Common myeloid progenitor, CD34-positive (primary cell): ENCODE results near the gene FOS.

ENCODE experiments used
- CTCF ChIA-PET: fragments of 350-600 bp; sonication (Branson Sonifier 250); formaldehyde crosslinking; loops from one replicate; lab custom pipeline; 2021; ENCODE audit warnings: antibody characterized with exemption; lab: Charles Lee
- POLR2A ChIA-PET: fragments of 350-600 bp; sonication (Branson Sonifier 250); formaldehyde crosslinking; loops from one replicate; lab custom pipeline; 2021; ENCODE audit warnings: antibody characterized with exemption; lab: Charles Lee
- DNase-seq, 3 donors: peaks; one replicate each; pipeline versions ENCODE4 v3.0.0 to v3.0.0-alpha.2; 2013
- H3K27ac ChIP-seq, 2 experiments: 1 replicate in 1 of 2; 2 replicates in 1 of 2; pipeline ENCODE4 v1.7.0; 2013; ENCODE audit warnings: inconsistent platforms in 2 of 2, low read length in 2 of 2, mild to moderate bottlenecking in 2 of 2, low read depth in 1 of 2, moderate library complexity in 1 of 2; ENCODE audit not compliant: severe bottlenecking in 2 of 2, insufficient read depth in 1 of 2, poor library complexity in 1 of 2
- H3K27me3 ChIP-seq, 5 experiments: replicated peaks in 2 of 5; 1 replicate in 3 of 5; 2 replicates in 2 of 5; pipeline versions ENCODE4 v1.6.1 to v1.7.0; 2013; ENCODE audit warnings: low read length in 4 of 5, mild to moderate bottlenecking in 2 of 5, moderate library complexity in 2 of 5, inconsistent platforms in 1 of 5; ENCODE audit not compliant: insufficient read depth in 5 of 5, control insufficient read depth in 4 of 5
- H3K36me3 ChIP-seq, 4 experiments: 1 replicate in 2 of 4; 2 replicates in 2 of 4; pipeline versions ENCODE4 v1.6.1 to v1.7.0; 2013; ENCODE audit warnings: low read length in 3 of 4, control low read depth in 1 of 4, mild to moderate bottlenecking in 1 of 4; ENCODE audit not compliant: control insufficient read depth in 4 of 4, insufficient read depth in 4 of 4
- H3K4me1 ChIP-seq, 4 experiments: 1 replicate in 3 of 4; 2 replicates in 1 of 4; pipeline versions ENCODE4 v1.6.1 to v1.7.1; 2013; ENCODE audit warnings: low read length in 3 of 4, mild to moderate bottlenecking in 3 of 4, control low read depth in 1 of 4, inconsistent platforms in 1 of 4, moderate library complexity in 1 of 4; ENCODE audit not compliant: control insufficient read depth in 4 of 4, insufficient read depth in 4 of 4; ENCODE audit errors: control extremely low read depth in 1 of 4
- H3K4me3 ChIP-seq, 7 experiments: 1 replicate in 4 of 7; 2 replicates in 3 of 7; pipeline versions ENCODE4 v1.5.1 to v1.7.0; 2013; ENCODE audit warnings: mild to moderate bottlenecking in 7 of 7, low read length in 6 of 7, moderate library complexity in 6 of 7, inconsistent platforms in 2 of 7, low read depth in 2 of 7, control low read depth in 1 of 7; ENCODE audit not compliant: insufficient read depth in 4 of 7, control insufficient read depth in 1 of 7; ENCODE audit errors: extremely low read depth in 1 of 7
- H3K9me3 ChIP-seq, 5 experiments: 1 replicate in 4 of 5; 2 replicates in 1 of 5; pipeline versions ENCODE4 v1.6.1 to v1.7.1; 2013; ENCODE audit warnings: low read length in 4 of 5, mild to moderate bottlenecking in 2 of 5, inconsistent platforms in 1 of 5, low read depth in 1 of 5, moderate library complexity in 1 of 5; ENCODE audit not compliant: control insufficient read depth in 4 of 5, insufficient read depth in 2 of 5; ENCODE audit errors: control extremely low read depth in 1 of 5
- WGBS: methylation state at CpG from one replicate; pipeline ENCODE4 v1.1.5; 2013; ENCODE audit not compliant: insufficient coverage; 5-methylcytosine and 5-hydroxymethylcytosine counted together

FOS gene

GRCh38 chr14:75274899-75275569, 3.6 kb upstream of the FOS start:
- H3K27ac ChIP-seq, result peak overlapping the region; percentile 41 to 59
- peaks cover 0 to 13% (median 5%) of the 10 kb centered on the region in 5 experiments for H3K27me3 ChIP-seq
- peaks cover 0 to 14% (median 2%) of the 10 kb centered on the region in 4 experiments for H3K36me3 ChIP-seq
- DNase-seq, result peak; percentile 97 to 99 (median 99)
- H3K4me3 ChIP-seq, result peak overlapping the region in 1 of 7 experiments; percentile 30
- ChIA-PET POLR2A (interaction anchor here (7.1 kb wide), 1 partner anchor 16 kb away, joined by 87 read pairs; no protein-coding TSS in a partner anchor), CTCF (interaction anchor here (0.9 to 3.4 kb wide), 5 partner anchors 8 to 136 kb away, joined by 3 to 15 read pairs (median 5); no protein-coding TSS in a partner anchor)
- peaks cover 0 to 14% (median 3%) of the 10 kb centered on the region in 5 experiments for H3K9me3 ChIP-seq
- peaks cover 29 to 65% (median 56%) of the 10 kb centered on the region in 4 experiments for H3K4me1 ChIP-seq
- 49% methylated on average over 6 of the region's 9 CpGs for WGBS

- no CpG with 5 or more reads among the region's 2 CpGs for WGBS
- CTCF ChIA-PET, result interaction anchor here (1.4 to 3.4 kb wide), 4 partner anchors 16 to 137 kb away, joined by 3 to 15 read pairs (median 8); no protein-coding TSS in a partner anchor
- Histone ChIP-seq H3K27me3 (peaks cover 0 to 18% (median 5%) of the 10 kb centered on the region in 5 experiments), H3K36me3 (peaks cover 0 to 19% (median 7%) of the 10 kb centered on the region in 4 experiments), H3K27ac (no peak overlapping the region), H3K4me1 (peaks cover 29 to 67% (median 61%) of the 10 kb centered on the region in 4 experiments), H3K4me3 (peak overlapping the region in 1 of 7 experiments; percentile 30), H3K9me3 (peaks cover 0 to 16% (median 3%) of the 10 kb centered on the region in 5 experiments)
- POLR2A ChIA-PET, result interaction anchor here (2.0 to 7.1 kb wide), 2 partner anchors 17 to 100 kb away, joined by 7 to 87 read pairs; no protein-coding TSS in a partner anchor
- no peak for DNase-seq
Observed at GRCh38 chr14:75275598-75275997, 3.0 kb upstream of the FOS start.

- POLR2A ChIA-PET, result interaction anchor here (0.8 to 7.1 kb wide), 11 partner anchors 8 to 139 kb away, joined by 3 to 87 read pairs (median 3); no protein-coding TSS in a partner anchor
- Histone ChIP-seq H3K4me1 (peaks cover 29 to 71% (median 65%) of the 10 kb centered on the region in 4 experiments), H3K36me3 (peaks cover 4 to 30% (median 17%) of the 10 kb centered on the region in 4 experiments), H3K4me3 (peak overlapping the region; percentile 36 to 99 (median 74)), H3K27ac (peak overlapping the region; percentile 72 to 97), H3K27me3 (peaks cover 0 to 25% (median 5%) of the 10 kb centered on the region in 5 experiments), H3K9me3 (peaks cover 0 to 16% (median 3%) of the 10 kb centered on the region in 5 experiments)
- CTCF ChIA-PET, result interaction anchor here (1.0 to 3.4 kb wide), 10 partner anchors 10 to 38 kb away, joined by 3 to 15 read pairs (median 4); no protein-coding TSS in a partner anchor
- DNase-seq, result peak; percentile 87 to 94 (median 93)
- under 1% methylated on average over 71 of the region's 81 CpGs for WGBS
Observed at GRCh38 chr14:75277008-75277814, 1.4 kb upstream of the FOS start.

GRCh38 chr14:75277815-75278421, 710 bp upstream of the FOS start:
- H3K27ac ChIP-seq, result peak overlapping the region; percentile 72 to 97
- peaks cover 0 to 25% (median 5%) of the 10 kb centered on the region in 5 experiments for H3K27me3 ChIP-seq
- H3K9me3 ChIP-seq, result peaks cover 0 to 16% (median 3%) of the 10 kb centered on the region in 5 experiments
- peaks cover 29 to 72% (median 64%) of the 10 kb centered on the region in 4 experiments for H3K4me1 ChIP-seq
- DNase-seq, result no peak
- ChIA-PET POLR2A (interaction anchor here (0.8 to 7.1 kb wide), 6 partner anchors 9 to 89 kb away, joined by 3 to 87 read pairs (median 4); no protein-coding TSS in a partner anchor), CTCF (interaction anchor here (0.5 to 3.4 kb wide), 9 partner anchors 9 to 140 kb away, joined by 3 to 15 read pairs (median 4); no protein-coding TSS in a partner anchor)
- peaks cover 4 to 30% (median 17%) of the 10 kb centered on the region in 4 experiments for H3K36me3 ChIP-seq
- H3K4me3 ChIP-seq, result peak overlapping the region; percentile 36 to 99 (median 74)
- WGBS, result 0% methylated on average over 16 of the region's 27 CpGs

- H3K4me1 ChIP-seq, result peaks cover 20 to 73% (median 63%) of the 10 kb centered on the region in 4 experiments
- H3K36me3 ChIP-seq, result peaks cover 4 to 30% (median 17%) of the 10 kb centered on the region in 4 experiments
Observed at GRCh38 chr14:75279153-75279762, 630 bp downstream of the FOS start.

More at GRCh38 chr14:75279153-75279762, 630 bp downstream of the FOS start:
- Histone ChIP-seq H3K27me3 (peaks cover 0 to 25% (median 5%) of the 10 kb centered on the region in 5 experiments), H3K4me3 (peak overlapping the region; percentile 82 to 100 (median 99)), H3K9me3 (peaks cover 0 to 16% (median 3%) of the 10 kb centered on the region in 5 experiments), H3K27ac (peak overlapping the region; percentile 93 to 97)
- CTCF ChIA-PET, result interaction anchor here (1.5 kb wide), 1 partner anchor 13 kb away, joined by 3 read pairs; no protein-coding TSS in a partner anchor
- POLR2A ChIA-PET, result interaction anchor here (0.7 to 7.1 kb wide), 7 partner anchors 16 to 154 kb away, joined by 3 to 87 read pairs (median 4); partner anchors contain the start of gene TMED10
- WGBS, result 0% methylated on average over 27 of the region's 38 CpGs
- DNase-seq, result no peak
